K562 (cell line): Measurements from ENCODE around the gene MAP2K7. TPM values are rescaled to one million over a fixed set of nuclear protein-coding genes. Genes with fewer than 3 reads are reported as not detected.

Experiments
- CSDE1 ChIP-seq, 2 experiments: fragments of 450-650 bp; IDR thresholded peaks; 2 replicates each; pipeline ENCODE4 v1.6.1; 2016; ENCODE audit warnings: mild to moderate bottlenecking in 1 of 2
- EGR1 ChIP-seq: fragments of 450-650 bp; conservative IDR thresholded peaks from 2 replicates; pipeline ENCODE4 v1.6.1; 2017; ENCODE audit warnings: mild to moderate bottlenecking
- ELK3 ChIP-seq: fragments of 450-650 bp; formaldehyde crosslinking; IDR thresholded peaks from 2 replicates; pipeline ENCODE4 v1.4.0; 2020; ENCODE audit warnings: mild to moderate bottlenecking
- MCM7 ChIP-seq, 2 experiments: fragments of 450-650 bp; IDR thresholded peaks; 2 replicates each; pipeline ENCODE4 v1.6.1; 2016 to 2018
- MIER1 ChIP-seq: fragments of 450-650 bp; IDR thresholded peaks from 2 replicates; pipeline ENCODE4 v1.6.1; 2016; ENCODE audit warnings: antibody characterized with exemption, mild to moderate bottlenecking, low read depth
- RBM17 ChIP-seq: fragments of 200-400 bp; formaldehyde crosslinking; IDR thresholded peaks from 2 replicates; pipeline ENCODE4 v1.6.1; 2017; ENCODE audit warnings: low read depth, mild to moderate bottlenecking, low read length, borderline replicate concordance
- SFPQ ChIP-seq: fragments of 200-400 bp; formaldehyde crosslinking; IDR thresholded peaks from 2 replicates; pipeline ENCODE4 v1.6.1; 2017; ENCODE audit warnings: mild to moderate bottlenecking, low read depth, low read length, moderate library complexity
- TEAD2 ChIP-seq: fragments of 450-650 bp; IDR thresholded peaks from 2 replicates; pipeline ENCODE4 v1.6.1; 2016; ENCODE audit warnings: missing genetic modification characterization, control low read depth, missing compliant biosample characterization
- TEAD4 ChIP-seq, 2 experiments: sonication (generic) in 1 of 2; formaldehyde crosslinking in 1 of 2; IDR thresholded peaks; 2 replicates each; pipeline versions ENCODE4 v1.6.1 to v1.8.0; 2012 to 2022; ENCODE audit warnings: borderline replicate concordance in 1 of 2, inconsistent platforms in 1 of 2, low read length in 1 of 2, mild to moderate bottlenecking in 1 of 2, missing genetic modification reagents in 1 of 2
- TFAP4 ChIP-seq: sonication (generic); formaldehyde crosslinking; IDR thresholded peaks from 2 replicates; pipeline ENCODE4 v1.8.0; 2022; ENCODE audit warnings: missing genetic modification reagents, mild to moderate bottlenecking, moderate library complexity, borderline replicate concordance
- TSHZ1 ChIP-seq: fragments of 250-450 bp; sonication (Bioruptor Pico); IDR thresholded peaks from 2 replicates; pipeline ENCODE4 v1.4.0; 2020; ENCODE audit warnings: mild to moderate bottlenecking, moderate library complexity
- ZNF449 ChIP-seq: fragments of 250-450 bp; sonication (Bioruptor Pico); IDR thresholded peaks from 2 replicates; pipeline ENCODE4 v1.8.0; 2022; ENCODE audit warnings: moderate library complexity, mild to moderate bottlenecking, inconsistent platforms
- polyA plus RNA-seq, 8 experiments: library from polyadenylated mRNA; depleted of rRNA in 4 of 8; stranded (reverse) in 5 of 8; unstranded in 3 of 8; fragments of >200 nt; fragmentation: Nextera tagmentation in 2 of 8; fragmentation: Illumina TruSeq in 1 of 8; extraction: Ambion mirVana in 2 of 8; extraction: Trizol in 1 of 8; gene quantifications; 2 replicates each; pipeline versions ENCODE4 v1.2.1 to v1.2.3, GENCODE V29; 2011 to 2014; ENCODE audit warnings: inconsistent platforms in 1 of 8, missing spikeins in 1 of 8
- total RNA-seq, 7 experiments: library from RNA; depleted of rRNA in 6 of 7; stranded (reverse); fragments of >200 nt in 6 of 7; fragmentation: Illumina TruSeq in 2 of 7; extraction: Trizol in 2 of 7; gene quantifications; 2 replicates each; pipeline versions ENCODE4 v1.2.1 to v1.2.3, GENCODE V29; 2011 to 2021; ENCODE audit warnings: low replicate concordance in 1 of 7
- TF ChIP-seq, protein P1 (sequence below), 2 experiments: IDR thresholded peaks; 2 replicates each; pipeline ENCODE4 v1.6.1; 2011; ENCODE audit warnings: borderline replicate concordance in 1 of 2, control low read depth in 1 of 2, low read depth in 1 of 2, low read length in 1 of 2, mild to moderate bottlenecking in 1 of 2, mixed read lengths in 1 of 2, moderate library complexity in 1 of 2; ENCODE audit not compliant: insufficient read depth in 1 of 2, insufficient read length in 1 of 2, poor library complexity in 1 of 2, severe bottlenecking in 1 of 2; ENCODE audit errors: extremely low read depth in 1 of 2
- TF ChIP-seq, protein P2 (sequence below): fragments of 250-450 bp; sonication (Bioruptor Pico); IDR thresholded peaks from 2 replicates; pipeline ENCODE4 v1.8.0; 2022; ENCODE audit warnings: moderate library complexity, mild to moderate bottlenecking, inconsistent platforms

The MAP2K7 gene
- total and polyA plus RNA-seq, 9 of the 15 experiments (the other 6 are each of a cell fraction or from before 2014, with no cell fraction given): 0.51 to 45.8 (median 14.1) TPM

- TF ChIP-seq, protein P1, sequence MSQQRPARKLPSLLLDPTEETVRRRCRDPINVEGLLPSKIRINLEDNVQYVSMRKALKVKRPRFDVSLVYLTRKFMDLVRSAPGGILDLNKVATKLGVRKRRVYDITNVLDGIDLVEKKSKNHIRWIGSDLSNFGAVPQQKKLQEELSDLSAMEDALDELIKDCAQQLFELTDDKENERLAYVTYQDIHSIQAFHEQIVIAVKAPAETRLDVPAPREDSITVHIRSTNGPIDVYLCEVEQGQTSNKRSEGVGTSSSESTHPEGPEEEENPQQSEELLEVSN (IDR thresholded peaks at IDR 0.05; ENCODE audit: borderline replicate concordance in 1 of 2, extremely low read depth in 1 of 2, insufficient read depth in 1 of 2, insufficient read length in 1 of 2, low read depth in 1 of 2, low read length in 1 of 2, poor library complexity in 1 of 2, severe bottlenecking in 1 of 2): peak; percentile 30 to 76
- TF ChIP-seq TFAP4 (CRISPR knock-in tag): peak; percentile 39; the same call in 1 of the 2 replicates
- no peak for TF ChIP-seq MIER1
- TF ChIP-seq ELK3: no peak
- TF ChIP-seq TEAD4 (IDR thresholded peaks at IDR 0.05; ENCODE audit: low read length): peak; percentile 85
- no peak for TF ChIP-seq TEAD4 (CRISPR knock-in tag; IDR thresholded peaks at IDR 0.05; ENCODE audit: borderline replicate concordance)
- TF ChIP-seq TEAD2 (tag): no peak
- TF ChIP-seq MCM7 (IDR thresholded peaks at IDR 0.05): no peak
- TF ChIP-seq, protein P2, sequence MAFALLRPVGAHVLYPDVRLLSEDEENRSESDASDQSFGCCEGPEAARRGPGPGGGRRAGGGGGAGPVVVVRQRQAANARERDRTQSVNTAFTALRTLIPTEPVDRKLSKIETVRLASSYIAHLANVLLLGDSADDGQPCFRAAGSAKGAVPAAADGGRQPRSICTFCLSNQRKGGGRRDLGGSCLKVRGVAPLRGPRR (CRISPR knock-in tag): no peak
- TF ChIP-seq ZNF449 (CRISPR knock-in tag): no peak
- TF ChIP-seq EGR1: peak; percentile 100
- no peak for TF ChIP-seq TSHZ1 (CRISPR knock-in tag)
- no peak for TF ChIP-seq SFPQ
- TF ChIP-seq CSDE1 (IDR thresholded peaks at IDR 0.05): no peak
- no peak for TF ChIP-seq RBM17
Observed at GRCh38 chr19:7920519-7921301, 17.0 kb downstream of the MAP2K7 start (continued).
